Prostate gland (tissue), 2 donors: Measurements from ENCODE around the gene CNFN.

ENCODE experiments used
- CTCF ChIP-seq, 4 experiments: fragments of 200-600 bp in 2 of 4; fragments of 450-650 bp in 2 of 4; sonication (generic) in 2 of 4; IDR thresholded peaks; 1 replicate in 3 of 4; 2 replicates in 1 of 4; pipeline ENCODE4 v1.5.1; 2016 to 2019; ENCODE audit warnings: antibody characterized with exemption in 4 of 4, mild to moderate bottlenecking in 2 of 4, moderate library complexity in 2 of 4
- POLR2A ChIP-seq: fragments of 450-650 bp; IDR thresholded peaks from one replicate; pipeline ENCODE4 v1.6.1; 2016; ENCODE audit warnings: antibody characterized with exemption, mild to moderate bottlenecking
- POLR2AphosphoS5 ChIP-seq: sonication (generic); formaldehyde crosslinking; IDR thresholded peaks from one replicate; pipeline ENCODE4 v1.6.1; 2017; ENCODE audit warnings: antibody characterized with exemption

GRCh38 chr19:42357290-42357689 is 32.8 kb downstream of the CNFN start:
- TF ChIP-seq POLR2AphosphoS5 (no peak), CTCF (IDR thresholded peaks at IDR 0.05) (no peak), POLR2A (no peak)
